GM10266 (cell line): ENCODE results near the gene FOCAD.

Experiments used
- DNase-seq: peaks from one replicate; pipeline ENCODE4 v3.0.0; 2012; ENCODE audit errors: extremely low spot score
- CTCF ChIP-seq: IDR thresholded peaks from 2 replicates; pipeline ENCODE4 v1.5.1; 2012; ENCODE audit warnings: mild to moderate bottlenecking, low read depth; ENCODE audit not compliant: control insufficient read depth, insufficient read depth; ENCODE audit errors: missing control alignments

Gene FOCAD

GRCh38 chr9:20908461-20908860, 224.4 kb downstream of the FOCAD start:
- TF ChIP-seq CTCF = no peak
- DNase-seq = no peak

GRCh38 chr9:20914556-20914955, 230.5 kb downstream of the FOCAD start:
- TF ChIP-seq CTCF = no peak
- no peak for DNase-seq

GRCh38 chr9:20921362-20921761, 237.3 kb downstream of the FOCAD start:
- no peak for TF ChIP-seq CTCF
- no peak for DNase-seq

GRCh38 chr9:20925256-20926045, 241.4 kb downstream of the FOCAD start:
- TF ChIP-seq CTCF = no peak
- no peak for DNase-seq

- DNase-seq = no peak
- TF ChIP-seq CTCF = no peak
Measured at GRCh38 chr9:20929276-20929675, 245.2 kb downstream of the FOCAD start.

GRCh38 chr9:20930836-20931235, 246.8 kb downstream of the FOCAD start:
- TF ChIP-seq CTCF = no peak
- no peak for DNase-seq

- DNase-seq = no peak
- TF ChIP-seq CTCF = no peak
Measured at GRCh38 chr9:20940447-20941173, 256.6 kb downstream of the FOCAD start.
